HepG2 (cell line): Measurements from ENCODE around the gene PDZD7. TPM values are rescaled to one million over a fixed set of nuclear protein-coding genes. Genes with fewer than 3 reads are reported as not detected.

Experiments used
- ATAC-seq: fragments of 200-7000 bp; cut with Tn5 transposase; 3 replicates; pipeline ENCODE4 v1.9.1; 2020; ENCODE audit warnings: mild to moderate bottlenecking, moderate library complexity
- BruUV-seq: library from RNA; stranded (reverse); fragments of 400-500 nt; replicated peaks from 2 replicates; lab custom pipeline; 2021; lab: Mats Ljungman, UMichigan
- CTCF ChIA-PET: fragments of 300-600 bp; formaldehyde crosslinking; extraction: SDS; loops from one replicate; lab custom pipeline; 2021; ENCODE audit warnings: low total read pairs, inconsistent platforms, low intra/inter-chr PET ratio; lab: Yijun Ruan, JAX
- POLR2A ChIA-PET: fragments of 350-600 bp; sonication (Branson Sonifier 250); formaldehyde crosslinking; loops from one replicate; lab custom pipeline; 2020; ENCODE audit warnings: antibody characterized with exemption, inconsistent platforms; lab: Yijun Ruan, JAX
- DNase-seq: peaks from one replicate; pipeline ENCODE4 v3.0.0-alpha.2; 2015; ENCODE audit warnings: low spot score
- FAIRE-seq: peaks from 3 replicates; lab custom pipeline; 2011; peaks lifted over from hg19 to GRCh38; lab: Jason Lieb, UNC
- H2AFZ ChIP-seq: one replicate; pipeline ENCODE4 v1.6.1; 2011; ENCODE audit warnings: low read length, inconsistent platforms
- H3K27ac ChIP-seq: fragments of 300-600 bp; 3 replicates; pipeline ENCODE4 v1.8.0; 2011; ENCODE audit warnings: mixed run types, mild to moderate bottlenecking, mixed read lengths, low read length, inconsistent platforms; ENCODE audit not compliant: insufficient read depth; ENCODE audit errors: extremely low read length
- H3K27me3 ChIP-seq, 2 experiments: fragments of 200-600 bp in 1 of 2; 2 replicates in 1 of 2; 3 replicates in 1 of 2; pipeline versions ENCODE4 v1.6.0 to v1.8.0; 2011; ENCODE audit warnings: low read length in 2 of 2, mild to moderate bottlenecking in 2 of 2, moderate library complexity in 2 of 2, inconsistent platforms in 1 of 2; ENCODE audit not compliant: insufficient read depth in 2 of 2, control insufficient read depth in 1 of 2
- H3K36me3 ChIP-seq, 2 experiments: fragments of 200-600 bp in 1 of 2; replicated peaks in 1 of 2; 2 replicates in 1 of 2; 3 replicates in 1 of 2; pipeline versions ENCODE4 v1.5.1 to v1.8.0; 2011; ENCODE audit warnings: low read length in 2 of 2, inconsistent platforms in 1 of 2; ENCODE audit not compliant: insufficient read depth in 2 of 2, control insufficient read depth in 1 of 2
- H3K4me1 ChIP-seq: 2 replicates; pipeline ENCODE4 v1.5.1; 2012; ENCODE audit warnings: low read length, inconsistent platforms; ENCODE audit not compliant: insufficient read depth
- H3K4me2 ChIP-seq: 2 replicates; pipeline ENCODE4 v1.6.0; 2011; ENCODE audit warnings: low read depth, low read length, inconsistent platforms
- H3K4me3 ChIP-seq, 3 experiments: fragments of 200-600 bp in 1 of 3; sonication (generic), shearing (Covaris generic) in 1 of 3; replicated peaks in 1 of 3; 2 replicates each; pipeline ENCODE4 v1.5.1; 2011 to 2016; ENCODE audit warnings: low read length in 3 of 3, inconsistent platforms in 2 of 3, low read depth in 2 of 3, mild to moderate bottlenecking in 2 of 3, control low read depth in 1 of 3, mixed read lengths in 1 of 3; ENCODE audit not compliant: insufficient read depth in 1 of 3
- H3K79me2 ChIP-seq: one replicate; pipeline ENCODE4 v1.6.1; 2011; ENCODE audit warnings: low read length, inconsistent platforms; ENCODE audit not compliant: insufficient read depth
- H3K9ac ChIP-seq: 2 replicates; pipeline ENCODE4 v1.6.0; 2011; ENCODE audit warnings: mild to moderate bottlenecking, low read depth, low read length, inconsistent platforms; ENCODE audit not compliant: insufficient read depth
- H3K9me3 ChIP-seq: 2 replicates; pipeline ENCODE4 v1.5.1; 2012; ENCODE audit warnings: mild to moderate bottlenecking, low read length
- H4K20me1 ChIP-seq: 2 replicates; pipeline ENCODE4 v1.6.0; 2011; ENCODE audit warnings: inconsistent platforms, mild to moderate bottlenecking, low read length, moderate library complexity; ENCODE audit not compliant: insufficient read depth
- CENPBD1 ChIP-seq: sonication (generic); formaldehyde crosslinking; IDR thresholded peaks from 2 replicates; pipeline ENCODE4 v1.8.0; 2022; ENCODE audit warnings: missing genetic modification reagents, low read depth, mild to moderate bottlenecking, borderline replicate concordance
- CENPX ChIP-seq: sonication (generic); formaldehyde crosslinking; IDR thresholded peaks from 2 replicates; pipeline ENCODE4 v1.9.0; 2021; ENCODE audit warnings: mild to moderate bottlenecking, missing genetic modification reagents, moderate library complexity
- DNMT3B ChIP-seq: conservative IDR thresholded peaks from 2 replicates; pipeline ENCODE4 v1.6.1; 2016; ENCODE audit warnings: missing biosample characterization, control low read depth
- KDM5A ChIP-seq: fragments of 200-600 bp; sonication (generic); IDR thresholded peaks from 2 replicates; pipeline ENCODE4 v1.7.0; 2018; ENCODE audit warnings: antibody characterized with exemption, mild to moderate bottlenecking, low read length, borderline replicate concordance
- KMT2A ChIP-seq: sonication (generic); formaldehyde crosslinking; IDR thresholded peaks from 2 replicates; pipeline ENCODE4 v1.4.0; 2020; ENCODE audit warnings: missing genetic modification reagents
- ZNF335 ChIP-seq: sonication (generic); formaldehyde crosslinking; IDR thresholded peaks from 2 replicates; pipeline ENCODE4 v1.4.0; 2020; ENCODE audit warnings: missing genetic modification reagents
- ZNF562 ChIP-seq: sonication (generic); formaldehyde crosslinking; IDR thresholded peaks from 2 replicates; pipeline ENCODE4 v1.8.0; 2022; ENCODE audit warnings: missing genetic modification reagents, borderline replicate concordance
- WGBS: methylation state at CpG from one replicate; pipeline ENCODE4 v1.1.6; 2017; ENCODE audit warnings: low lambda C conversion rate; 5-methylcytosine and 5-hydroxymethylcytosine counted together
- in situ Hi-C: cut with HindIII; loops from 2 replicates; pipeline ENCODE4 v1.10.0; 2017; ENCODE audit warnings: low pct_unique_long_range_greater_than_20kb; ENCODE audit not compliant: extremely low pct_ligation_motif_present
- intact Hi-C: fragments of 100-400 bp; cut with micrococcal nuclease; formaldehyde crosslinking; loops from one replicate; pipeline ENCODE4 v1.10.0; 2022; ENCODE audit not compliant: unreplicated experiment
- polyA plus RNA-seq, 8 experiments: library from polyadenylated mRNA; depleted of rRNA in 3 of 8; stranded (reverse) in 7 of 8; unstranded in 1 of 8; fragments of >200 nt; fragmentation: Illumina TruSeq in 4 of 8; extraction: Trizol in 4 of 8; gene quantifications; 2 replicates each; pipeline versions ENCODE4 v1.2.1 to v1.2.3, GENCODE V29; 2011 to 2016; ENCODE audit warnings: low read depth in 4 of 8, missing spikeins in 1 of 8, mixed read lengths in 1 of 8; ENCODE audit not compliant: insufficient read depth in 1 of 8
- total RNA-seq, 5 experiments: library from RNA; depleted of rRNA; stranded (reverse); fragments of >200 nt; fragmentation: Illumina TruSeq; extraction: Trizol; gene quantifications; 2 replicates each; pipeline ENCODE4 v1.2.3, GENCODE V29; 2016; ENCODE audit warnings: low read depth in 1 of 5
- TF ChIP-seq, protein P1 (sequence below): IDR thresholded peaks from 2 replicates; pipeline ENCODE4 v1.6.1; 2016; ENCODE audit warnings: low read depth, borderline replicate concordance
- TF ChIP-seq, protein P2 (sequence below): sonication (generic); formaldehyde crosslinking; IDR thresholded peaks from 2 replicates; pipeline ENCODE4 v1.5.1; 2020; ENCODE audit warnings: missing genetic modification reagents, mild to moderate bottlenecking, borderline replicate concordance
- TF ChIP-seq, protein P3 (sequence below): sonication (generic); formaldehyde crosslinking; IDR thresholded peaks from 2 replicates; pipeline ENCODE4 v1.5.1; 2020; ENCODE audit warnings: mild to moderate bottlenecking, missing genetic modification reagents, borderline replicate concordance
- TF ChIP-seq, protein P4 (sequence below): sonication (generic); formaldehyde crosslinking; IDR thresholded peaks from 2 replicates; pipeline ENCODE4 v1.4.0; 2020; ENCODE audit warnings: mild to moderate bottlenecking, low read depth, missing genetic modification reagents

PDZD7 gene
- total and polyA plus RNA-seq, 2 of the 13 experiments (the other 11 are each of a cell fraction or from before 2014, with no cell fraction given): 0.58 to 0.73 TPM

DNA sequence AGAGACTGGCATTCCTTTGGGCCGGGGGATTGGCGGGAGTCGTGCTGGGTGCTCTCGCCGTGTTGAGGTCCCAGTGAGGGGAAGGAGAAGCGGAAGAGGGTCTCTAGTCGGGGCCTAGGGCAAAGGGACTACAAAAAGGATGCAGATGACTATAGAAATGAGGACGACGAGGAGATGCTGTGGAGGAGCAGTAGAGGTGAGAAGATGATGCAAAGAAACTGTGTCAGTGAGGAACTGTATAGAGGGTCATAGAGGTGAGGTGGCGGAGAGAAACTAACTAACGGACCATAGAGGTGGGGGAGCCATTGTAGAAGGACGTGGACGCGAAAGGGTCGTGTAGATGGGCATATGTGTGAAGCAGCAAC, 43.3 kb downstream of the PDZD7 start:
- H3K4me2 ChIP-seq: peak overlapping the region; percentile 97
- no TSS peak for BruUV-seq
- CTCF ChIA-PET: no interaction called here
- no peaks in the 10 kb centered on the region for H4K20me1 ChIP-seq
- H3K36me3 ChIP-seq: peaks cover 15 to 52% of the 10 kb centered on the region in 2 experiments
- POLR2A ChIA-PET: interaction anchor here (0.9 to 23.0 kb wide), 4 partner anchors 10 to 21 kb away, joined by 3 to 277 read pairs (median 28); partner anchors contain the start of genes LZTS2 and SEMA4G
- H3K9ac ChIP-seq: peak overlapping the region; percentile 83
- no peaks in the 10 kb centered on the region; a peak in 1 of 5 replicates for H3K27me3 ChIP-seq
- FAIRE-seq: no peak
- WGBS: under 1% methylated on average over 15 of the region's 15 CpGs
- ATAC-seq: peak; percentile 1
- H3K79me2 ChIP-seq: peaks cover 50% of the 10 kb centered on the region
- no peaks in the 10 kb centered on the region for H3K9me3 ChIP-seq
- DNase-seq: no peak
- no peak overlapping the region for H2AFZ ChIP-seq
- intact Hi-C loops: loop anchor here (1.0 kb wide), 1 partner anchor 16 kb away; no protein-coding TSS in a partner anchor
- in situ Hi-C loops: no loop called here
- H3K4me1 ChIP-seq: peaks cover 53% of the 10 kb centered on the region
- peak overlapping the region; percentile 77 to 96 (median 91) for H3K4me3 ChIP-seq
- H3K27ac ChIP-seq: peak overlapping the region; percentile 83
- TF ChIP-seq, protein P1, sequence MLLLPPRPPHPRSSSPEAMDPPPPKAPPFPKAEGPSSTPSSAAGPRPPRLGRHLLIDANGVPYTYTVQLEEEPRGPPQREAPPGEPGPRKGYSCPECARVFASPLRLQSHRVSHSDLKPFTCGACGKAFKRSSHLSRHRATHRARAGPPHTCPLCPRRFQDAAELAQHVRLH: no peak
- no peak for TF ChIP-seq ZNF335 (CRISPR knock-in tag)
- TF ChIP-seq, protein P2, sequence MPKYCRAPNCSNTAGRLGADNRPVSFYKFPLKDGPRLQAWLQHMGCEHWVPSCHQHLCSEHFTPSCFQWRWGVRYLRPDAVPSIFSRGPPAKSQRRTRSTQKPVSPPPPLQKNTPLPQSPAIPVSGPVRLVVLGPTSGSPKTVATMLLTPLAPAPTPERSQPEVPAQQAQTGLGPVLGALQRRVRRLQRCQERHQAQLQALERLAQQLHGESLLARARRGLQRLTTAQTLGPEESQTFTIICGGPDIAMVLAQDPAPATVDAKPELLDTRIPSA (CRISPR knock-in tag): no peak
- TF ChIP-seq, protein P3, sequence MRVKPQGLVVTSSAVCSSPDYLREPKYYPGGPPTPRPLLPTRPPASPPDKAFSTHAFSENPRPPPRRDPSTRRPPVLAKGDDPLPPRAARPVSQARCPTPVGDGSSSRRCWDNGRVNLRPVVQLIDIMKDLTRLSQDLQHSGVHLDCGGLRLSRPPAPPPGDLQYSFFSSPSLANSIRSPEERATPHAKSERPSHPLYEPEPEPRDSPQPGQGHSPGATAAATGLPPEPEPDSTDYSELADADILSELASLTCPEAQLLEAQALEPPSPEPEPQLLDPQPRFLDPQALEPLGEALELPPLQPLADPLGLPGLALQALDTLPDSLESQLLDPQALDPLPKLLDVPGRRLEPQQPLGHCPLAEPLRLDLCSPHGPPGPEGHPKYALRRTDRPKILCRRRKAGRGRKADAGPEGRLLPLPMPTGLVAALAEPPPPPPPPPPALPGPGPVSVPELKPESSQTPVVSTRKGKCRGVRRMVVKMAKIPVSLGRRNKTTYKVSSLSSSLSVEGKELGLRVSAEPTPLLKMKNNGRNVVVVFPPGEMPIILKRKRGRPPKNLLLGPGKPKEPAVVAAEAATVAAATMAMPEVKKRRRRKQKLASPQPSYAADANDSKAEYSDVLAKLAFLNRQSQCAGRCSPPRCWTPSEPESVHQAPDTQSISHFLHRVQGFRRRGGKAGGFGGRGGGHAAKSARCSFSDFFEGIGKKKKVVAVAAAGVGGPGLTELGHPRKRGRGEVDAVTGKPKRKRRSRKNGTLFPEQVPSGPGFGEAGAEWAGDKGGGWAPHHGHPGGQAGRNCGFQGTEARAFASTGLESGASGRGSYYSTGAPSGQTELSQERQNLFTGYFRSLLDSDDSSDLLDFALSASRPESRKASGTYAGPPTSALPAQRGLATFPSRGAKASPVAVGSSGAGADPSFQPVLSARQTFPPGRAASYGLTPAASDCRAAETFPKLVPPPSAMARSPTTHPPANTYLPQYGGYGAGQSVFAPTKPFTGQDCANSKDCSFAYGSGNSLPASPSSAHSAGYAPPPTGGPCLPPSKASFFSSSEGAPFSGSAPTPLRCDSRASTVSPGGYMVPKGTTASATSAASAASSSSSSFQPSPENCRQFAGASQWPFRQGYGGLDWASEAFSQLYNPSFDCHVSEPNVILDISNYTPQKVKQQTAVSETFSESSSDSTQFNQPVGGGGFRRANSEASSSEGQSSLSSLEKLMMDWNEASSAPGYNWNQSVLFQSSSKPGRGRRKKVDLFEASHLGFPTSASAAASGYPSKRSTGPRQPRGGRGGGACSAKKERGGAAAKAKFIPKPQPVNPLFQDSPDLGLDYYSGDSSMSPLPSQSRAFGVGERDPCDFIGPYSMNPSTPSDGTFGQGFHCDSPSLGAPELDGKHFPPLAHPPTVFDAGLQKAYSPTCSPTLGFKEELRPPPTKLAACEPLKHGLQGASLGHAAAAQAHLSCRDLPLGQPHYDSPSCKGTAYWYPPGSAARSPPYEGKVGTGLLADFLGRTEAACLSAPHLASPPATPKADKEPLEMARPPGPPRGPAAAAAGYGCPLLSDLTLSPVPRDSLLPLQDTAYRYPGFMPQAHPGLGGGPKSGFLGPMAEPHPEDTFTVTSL (CRISPR knock-in tag): no peak
- no peak for TF ChIP-seq ZNF562 (CRISPR knock-in tag)
- TF ChIP-seq KDM5A: peak; percentile 45; the same call in 1 of the 2 replicates
- no peak for TF ChIP-seq CENPBD1 (CRISPR knock-in tag)
- TF ChIP-seq, protein P4, sequence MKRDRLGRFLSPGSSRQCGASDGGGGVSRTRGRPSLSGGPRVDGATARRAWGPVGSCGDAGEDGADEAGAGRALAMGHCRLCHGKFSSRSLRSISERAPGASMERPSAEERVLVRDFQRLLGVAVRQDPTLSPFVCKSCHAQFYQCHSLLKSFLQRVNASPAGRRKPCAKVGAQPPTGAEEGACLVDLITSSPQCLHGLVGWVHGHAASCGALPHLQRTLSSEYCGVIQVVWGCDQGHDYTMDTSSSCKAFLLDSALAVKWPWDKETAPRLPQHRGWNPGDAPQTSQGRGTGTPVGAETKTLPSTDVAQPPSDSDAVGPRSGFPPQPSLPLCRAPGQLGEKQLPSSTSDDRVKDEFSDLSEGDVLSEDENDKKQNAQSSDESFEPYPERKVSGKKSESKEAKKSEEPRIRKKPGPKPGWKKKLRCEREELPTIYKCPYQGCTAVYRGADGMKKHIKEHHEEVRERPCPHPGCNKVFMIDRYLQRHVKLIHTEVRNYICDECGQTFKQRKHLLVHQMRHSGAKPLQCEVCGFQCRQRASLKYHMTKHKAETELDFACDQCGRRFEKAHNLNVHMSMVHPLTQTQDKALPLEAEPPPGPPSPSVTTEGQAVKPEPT (CRISPR knock-in tag): no peak
- 0 out of 2 replicates have a peak, but pooled peaks have one; percentile 0 for TF ChIP-seq KMT2A (CRISPR knock-in tag)
- no peak for TF ChIP-seq DNMT3B (CRISPR knock-in tag)
- TF ChIP-seq CENPX (CRISPR knock-in tag): no peak
